ENCODE data around the gene TSSK6.

- no peak for TF ChIP-seq ZNF274 (IDR thresholded peaks at IDR 0.05; ENCODE audit: low read depth, low read length)
- no peak for TF ChIP-seq YY1 (IDR thresholded peaks at IDR 0.05; ENCODE audit: insufficient read depth, insufficient read length)
These were observed 36.5 kb upstream of the TSSK6 start for GRCh38 chr19:19551853-19552192.
